Inflammatory macrophage treated with lipopolysaccharide for 4 hours (primary cell): Measurements from ENCODE around the gene CECR2.
A peak's percentile ranks its signal among the peaks of the same experiment; 100 is the strongest.
"Not testable (repeated sequence)": the region's sequence is repeated elsewhere in the genome, so short reads cannot be mapped to it uniquely, and the experiment has no call there.

Experiments
- DNase-seq: peaks from one replicate; pipeline ENCODE4 v3.0.0-alpha.2; 2020

CECR2 gene

DNA sequence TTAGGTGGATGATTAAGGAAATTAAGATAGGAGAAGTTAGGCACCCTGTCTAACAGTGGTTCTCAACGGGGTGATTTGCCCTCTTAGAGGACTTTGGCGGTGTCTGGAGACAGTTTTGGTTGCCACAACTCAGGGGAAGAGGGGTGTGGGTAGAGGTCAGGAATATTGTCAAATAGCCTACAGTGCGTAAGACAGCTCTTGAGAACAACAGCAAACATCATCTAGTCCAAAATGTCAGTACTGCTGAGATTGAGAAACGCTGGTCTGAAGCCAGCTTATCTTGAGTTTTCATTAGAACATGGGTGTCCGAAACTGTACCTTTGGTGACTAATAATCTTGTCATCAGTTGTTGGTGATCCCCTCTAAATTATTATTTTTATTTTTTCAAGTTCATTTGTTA is 38.4 kb downstream of the CECR2 start:
- no peak for DNase-seq

GRCh38 chr22:17410576-17410975 is 41.3 kb downstream of the CECR2 start:
- DNase-seq = no peak

DNA sequence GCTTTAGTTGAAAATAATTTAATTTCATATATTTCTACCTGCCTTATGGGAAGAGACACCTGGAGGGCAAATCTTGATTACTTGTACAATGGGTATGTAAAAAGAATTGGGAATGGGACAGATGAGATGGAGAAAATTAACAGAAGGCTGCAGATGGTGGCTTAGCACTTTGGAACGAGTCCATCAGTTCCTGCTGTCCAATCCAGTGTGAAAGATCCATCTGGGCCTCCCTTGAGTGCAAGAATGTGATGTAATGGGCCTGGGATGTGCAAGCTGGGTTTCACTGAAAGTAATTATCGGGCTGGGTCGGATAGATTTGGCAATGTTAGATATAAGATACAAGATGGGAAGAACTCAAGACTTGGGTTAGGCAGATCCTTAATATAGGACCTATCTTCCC is 42.0 kb downstream of the CECR2 start:
- DNase-seq = no peak

DNA sequence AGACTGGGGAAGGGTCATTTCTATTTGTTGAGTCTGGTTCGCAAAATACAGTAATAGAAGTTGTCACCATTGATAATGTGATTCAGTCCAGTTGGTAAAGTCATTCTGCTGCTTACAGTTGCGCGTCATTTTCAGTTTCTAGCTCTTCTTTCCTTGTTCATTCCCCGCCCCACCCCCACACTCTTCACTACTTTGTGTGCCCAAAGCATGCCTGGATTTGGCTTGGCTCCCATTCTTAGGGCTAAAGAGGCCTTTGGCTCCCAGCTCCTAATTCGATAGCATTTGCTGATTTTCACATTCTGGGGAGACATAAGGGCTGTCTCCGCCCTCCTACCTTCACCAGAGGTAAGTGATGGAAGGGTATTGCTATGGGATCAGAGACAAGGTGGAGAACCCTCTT is 43.0 kb downstream of the CECR2 start:
- no peak for DNase-seq

DNA sequence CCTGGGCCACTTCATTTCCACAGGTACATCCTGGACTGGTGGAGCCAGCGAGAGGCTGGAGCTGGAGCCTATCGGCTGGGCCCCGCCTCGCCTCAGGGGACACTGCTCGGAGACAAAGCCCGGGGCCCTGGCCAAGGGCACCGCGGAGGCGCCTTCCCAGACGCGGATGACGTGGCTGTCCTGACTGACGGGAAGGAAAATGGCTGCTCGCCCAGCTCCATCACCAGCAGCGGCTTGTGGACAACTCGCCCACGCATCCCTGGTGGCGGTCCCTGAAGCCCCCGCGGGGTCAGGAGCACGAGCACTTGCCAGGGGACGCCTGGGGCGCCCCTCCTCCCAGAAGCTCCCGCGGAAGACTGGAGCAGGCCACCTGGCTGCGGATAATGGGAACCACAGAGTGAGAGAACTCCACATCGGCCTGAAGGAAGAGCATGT is 49.6 kb downstream of the CECR2 start:
- no peak for DNase-seq

DNA sequence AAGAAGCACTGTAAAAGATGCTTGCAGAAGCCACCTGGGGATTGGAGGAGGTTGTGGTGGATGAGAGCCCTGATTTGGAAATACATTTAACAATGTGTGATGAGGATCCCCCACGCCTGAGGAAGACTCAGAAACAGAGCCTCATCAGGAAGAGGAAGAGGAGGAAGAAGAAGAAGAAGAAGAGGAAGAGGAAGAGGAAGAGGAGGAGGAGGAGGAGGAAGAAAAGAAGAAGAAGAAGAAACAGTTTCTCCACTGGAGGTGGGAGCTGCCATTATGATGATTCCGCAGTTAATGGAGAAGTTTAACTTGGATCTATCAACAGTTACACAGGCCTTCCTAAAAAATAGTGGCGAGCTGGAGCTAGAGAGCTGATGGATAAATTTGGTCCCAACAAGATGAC is 50.1 kb downstream of the CECR2 start:
- no peak for DNase-seq

DNA sequence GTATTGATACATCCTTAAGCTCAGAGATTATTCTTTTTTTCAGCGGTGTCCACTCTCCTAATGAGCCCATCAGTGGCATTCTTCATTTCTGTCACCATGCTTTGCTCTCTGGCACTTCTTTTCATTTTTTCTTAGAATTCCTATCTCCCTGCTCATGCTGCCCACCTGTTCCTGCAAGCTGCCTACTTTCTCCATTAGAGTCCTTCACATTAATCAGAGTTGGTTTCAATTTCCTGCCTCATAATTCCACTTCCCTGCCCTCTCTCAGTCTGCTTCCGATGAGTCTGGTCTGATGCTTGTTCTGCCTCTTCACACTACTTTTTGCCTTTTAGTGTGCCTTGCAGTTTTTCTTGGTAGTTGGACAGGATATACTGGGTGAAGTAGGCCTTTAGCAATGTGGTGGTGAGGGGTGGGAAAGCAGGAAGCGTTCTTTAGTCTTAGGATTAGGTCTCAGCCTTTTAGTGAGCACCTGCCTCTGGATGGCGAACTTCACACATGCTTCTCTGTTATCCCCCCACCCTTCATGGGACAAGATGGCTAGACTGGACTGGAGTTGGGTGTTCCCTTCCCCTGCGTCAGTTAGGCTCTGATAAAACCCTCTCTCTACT is 53.6 kb downstream of the CECR2 start:
- DNase-seq = no peak

GRCh38 chr22:17423616-17424015 is 54.4 kb downstream of the CECR2 start:
- DNase-seq = no peak

DNA sequence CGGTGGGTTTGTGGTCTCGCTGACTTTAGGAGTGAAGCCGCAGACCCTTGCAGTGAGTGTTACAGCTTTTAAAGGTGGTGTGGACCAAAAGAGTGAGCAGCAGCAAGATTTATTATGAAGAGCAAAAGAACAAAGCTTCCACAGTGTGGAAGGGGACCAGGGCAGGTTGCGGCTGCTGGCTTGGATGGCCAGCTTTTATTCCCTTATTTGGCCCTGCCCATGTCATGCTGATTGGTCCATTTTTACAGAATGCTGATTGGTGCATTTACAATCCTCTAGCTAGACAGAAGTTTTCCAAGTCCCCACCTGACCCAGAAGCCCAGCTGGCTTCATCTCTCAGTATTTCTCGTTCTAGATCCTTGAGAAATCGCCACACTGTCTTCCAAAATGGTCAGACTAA is 58.3 kb downstream of the CECR2 start:
- DNase-seq = not testable (repeated sequence)

- DNase-seq = peak; percentile 56
Observed at GRCh38 chr22:17429516-17429915, 60.3 kb downstream of the CECR2 start.

DNA sequence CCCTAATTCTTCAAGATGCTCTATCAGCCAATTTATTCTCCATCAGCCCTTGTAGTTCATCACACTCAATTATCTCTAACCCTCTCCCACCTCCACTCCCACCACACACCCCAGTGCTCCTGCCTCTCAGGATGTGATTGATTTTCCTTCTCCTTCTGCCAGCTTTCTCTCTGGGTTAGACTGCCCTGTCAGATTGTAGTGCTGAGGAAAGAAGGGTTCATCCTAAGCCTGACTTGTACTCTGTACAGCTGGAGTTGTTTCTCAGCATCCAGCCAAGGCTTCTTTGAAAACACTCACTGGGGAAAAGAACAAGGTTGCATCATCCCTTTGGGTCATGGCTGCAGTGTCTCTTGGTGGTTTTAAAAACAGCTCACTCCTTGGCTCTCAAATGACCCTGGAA is 61.2 kb downstream of the CECR2 start:
- peak; percentile 20 for DNase-seq

- no peak for DNase-seq
Observed at GRCh38 chr22:17431179-17431578, 61.9 kb downstream of the CECR2 start.

DNA sequence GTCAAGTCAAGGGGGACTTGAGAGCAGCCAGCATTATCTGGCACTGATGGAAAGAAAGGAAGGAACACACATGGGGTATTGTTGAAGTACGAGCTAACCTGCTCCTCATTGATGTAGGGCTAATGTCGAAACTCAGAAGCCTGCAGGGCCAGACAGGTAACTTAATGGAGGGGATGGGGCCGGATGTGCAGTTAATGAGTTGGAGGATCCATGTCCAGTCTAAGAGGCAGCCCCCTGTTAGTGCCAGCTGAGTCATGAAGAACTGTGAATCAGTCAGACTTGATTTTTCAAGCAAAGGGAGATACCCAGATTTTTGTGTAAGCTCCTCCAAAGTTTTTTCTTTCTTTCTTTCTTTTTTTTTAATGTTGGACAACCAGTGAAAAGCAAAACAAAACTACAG is 65.6 kb downstream of the CECR2 start:
- DNase-seq = no peak

GRCh38 chr22:17435375-17435774 is 66.1 kb downstream of the CECR2 start:
- DNase-seq = no peak

- DNase-seq = peak; percentile 63
Observed at GRCh38 chr22:17436382-17436980, 67.2 kb downstream of the CECR2 start.

GRCh38 chr22:17436981-17437412 is 67.7 kb downstream of the CECR2 start:
- no peak for DNase-seq

GRCh38 chr22:17438026-17438425 is 68.8 kb downstream of the CECR2 start:
- no peak for DNase-seq

DNA sequence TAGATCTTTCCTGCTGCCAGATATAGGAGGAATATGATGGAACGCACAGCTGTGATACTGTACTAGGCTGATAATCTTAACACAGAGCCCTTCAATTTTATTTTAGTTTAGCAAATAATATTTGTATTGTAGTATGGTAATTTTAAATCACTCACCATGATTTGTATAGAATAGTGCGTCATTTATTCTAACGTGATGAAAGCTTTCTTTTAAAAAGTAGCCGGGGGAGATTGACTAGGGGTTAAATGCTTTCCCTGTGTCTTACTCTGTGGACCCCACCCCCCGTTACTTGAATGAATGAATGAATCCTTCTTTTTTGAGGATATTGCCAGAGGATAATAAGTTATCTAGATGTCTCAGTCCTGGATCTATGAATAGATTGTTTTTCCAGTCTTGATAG is 72.1 kb downstream of the CECR2 start:
- DNase-seq = no peak

GRCh38 chr22:17443405-17444203 is 74.3 kb downstream of the CECR2 start:
- DNase-seq = no peak

- DNase-seq = no peak
Observed at GRCh38 chr22:17444204-17444504, 74.9 kb downstream of the CECR2 start.

DNA sequence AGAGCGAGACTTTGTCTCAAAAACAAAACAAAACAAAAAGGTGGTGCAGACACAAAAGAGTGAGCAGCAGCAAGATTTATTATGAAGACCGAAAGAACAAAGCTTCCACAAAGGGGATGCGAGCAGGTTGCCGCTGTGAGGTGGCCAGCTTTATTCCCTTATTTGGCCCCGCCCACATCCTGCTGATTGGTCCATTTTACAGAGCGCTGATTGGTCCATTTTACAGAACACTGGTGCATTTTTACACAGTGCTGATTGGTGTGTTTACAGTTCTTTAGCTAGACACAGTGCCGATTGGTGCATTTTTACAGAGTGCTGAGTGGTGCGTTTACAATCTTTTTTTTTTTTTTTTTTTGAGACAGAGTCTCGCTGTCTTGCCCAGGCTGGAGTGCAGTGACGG is 77.4 kb downstream of the CECR2 start:
- no peak for DNase-seq

DNA sequence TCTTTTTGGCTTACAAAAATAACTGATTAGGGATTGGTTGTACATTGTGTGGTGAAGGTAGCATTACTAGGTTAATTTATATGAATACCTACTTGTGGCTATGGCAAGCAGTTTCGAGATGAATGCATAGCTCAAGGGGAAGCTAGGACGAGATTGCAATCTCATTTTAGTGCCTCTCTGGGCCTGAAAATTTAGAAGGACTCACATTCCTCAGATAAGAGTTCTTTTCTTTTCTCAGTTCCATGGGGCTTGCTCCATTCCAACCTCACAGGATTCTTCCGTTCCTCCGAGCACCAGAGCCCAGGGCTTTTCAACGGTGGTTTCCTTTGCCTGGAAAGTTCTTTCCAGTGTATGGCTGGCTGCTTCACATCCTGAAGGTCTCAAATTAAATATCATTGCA is 82.1 kb downstream of the CECR2 start:
- DNase-seq = no peak

- no peak for DNase-seq
Observed at GRCh38 chr22:17460895-17461294, 91.6 kb downstream of the CECR2 start.

DNA sequence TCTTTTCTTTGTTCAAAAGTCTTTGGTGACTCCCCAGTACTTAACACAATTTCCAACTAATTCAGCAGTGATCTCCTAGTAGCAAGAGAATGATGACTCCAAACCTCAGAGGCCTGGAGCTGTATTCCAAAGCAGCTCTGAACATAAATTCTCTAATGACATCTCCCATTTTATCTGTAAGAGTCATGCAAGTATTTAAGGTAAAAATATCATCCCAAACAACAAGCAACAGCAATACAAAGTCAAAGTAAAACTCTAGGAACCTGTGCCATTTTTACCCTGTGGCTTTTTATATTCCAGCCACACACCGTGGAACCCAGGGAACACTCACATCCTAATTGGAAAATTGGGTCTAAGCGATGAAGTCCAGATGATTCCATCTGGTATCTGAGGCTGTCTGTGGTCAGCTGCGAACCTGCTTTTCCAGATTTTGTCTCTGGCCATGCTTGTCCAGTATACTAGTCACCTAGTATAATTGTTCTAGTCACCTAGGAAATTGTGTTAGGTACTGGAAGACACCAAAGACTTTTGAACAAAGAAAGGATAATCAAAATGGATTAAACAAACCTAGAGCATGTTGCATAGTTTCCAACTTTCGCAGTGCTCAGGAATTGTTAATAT is 101.7 kb downstream of the CECR2 start:
- no peak for DNase-seq
